Memory B cell (primary cell): Measurements from ENCODE around the gene DAB1.

Source experiments
- ATAC-seq: fragments of 150-1000 bp; cut with Tn5 transposase; 2 replicates; pipeline ENCODE4 v1.10.0; 2021; ENCODE audit warnings: low read depth, mild to moderate bottlenecking, moderate library complexity
- DNase-seq, 2 donors: peaks; one replicate each; pipeline ENCODE4 v3.0.0; 2022; ENCODE audit warnings: low spot score in 2 of 2
- H3K27ac Mint-ChIP-seq: one replicate; pipeline ENCODE4 v1.8.0; 2022; ENCODE audit warnings: mild to moderate bottlenecking, moderate library complexity, mixed read lengths
- H3K27me3 Mint-ChIP-seq: one replicate; pipeline ENCODE4 v1.8.0; 2022; ENCODE audit warnings: mixed read lengths
- H3K36me3 Mint-ChIP-seq: one replicate; pipeline ENCODE4 v1.8.0; 2022; ENCODE audit warnings: mild to moderate bottlenecking, mixed read lengths
- H3K4me1 Mint-ChIP-seq: one replicate; pipeline ENCODE4 v1.8.0; 2022; ENCODE audit warnings: mixed read lengths
- H3K4me3 Mint-ChIP-seq: one replicate; pipeline ENCODE4 v1.8.0; 2022; ENCODE audit warnings: mild to moderate bottlenecking, moderate library complexity, mixed read lengths
- H3K9me3 Mint-ChIP-seq: one replicate; pipeline ENCODE4 v1.8.0; 2022; ENCODE audit warnings: mixed read lengths

The DAB1 gene

DNA sequence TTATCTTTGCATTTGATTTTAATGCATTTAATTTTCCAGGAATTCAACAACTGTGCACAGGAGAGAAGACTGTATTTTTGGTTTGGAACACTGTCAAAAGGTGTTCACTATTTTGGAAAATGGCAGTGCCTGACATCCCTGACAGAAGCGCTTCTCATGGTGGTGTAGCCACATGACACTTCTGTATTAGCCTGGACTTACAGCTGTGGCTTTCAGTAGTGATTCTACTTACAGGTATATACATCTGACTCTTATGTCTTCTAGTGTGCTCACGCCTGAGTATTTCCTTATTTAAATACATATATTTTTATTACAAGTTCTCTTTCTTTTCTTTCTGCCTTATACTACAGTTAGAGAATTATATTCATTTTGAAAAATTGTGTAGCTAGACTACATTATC is 405.7 kb downstream of the DAB1 start:
- no peaks in the 10 kb centered on the region for H3K27me3 Mint-ChIP-seq
- DNase-seq (no peak), ATAC-seq (no peak)
- H3K4me3 Mint-ChIP-seq: no peak overlapping the region
- H3K4me1 Mint-ChIP-seq: no peaks in the 10 kb centered on the region
- no peaks in the 10 kb centered on the region for H3K36me3 Mint-ChIP-seq
- peaks cover 1% of the 10 kb centered on the region for H3K9me3 Mint-ChIP-seq
- H3K27ac Mint-ChIP-seq: no peak overlapping the region

DNA sequence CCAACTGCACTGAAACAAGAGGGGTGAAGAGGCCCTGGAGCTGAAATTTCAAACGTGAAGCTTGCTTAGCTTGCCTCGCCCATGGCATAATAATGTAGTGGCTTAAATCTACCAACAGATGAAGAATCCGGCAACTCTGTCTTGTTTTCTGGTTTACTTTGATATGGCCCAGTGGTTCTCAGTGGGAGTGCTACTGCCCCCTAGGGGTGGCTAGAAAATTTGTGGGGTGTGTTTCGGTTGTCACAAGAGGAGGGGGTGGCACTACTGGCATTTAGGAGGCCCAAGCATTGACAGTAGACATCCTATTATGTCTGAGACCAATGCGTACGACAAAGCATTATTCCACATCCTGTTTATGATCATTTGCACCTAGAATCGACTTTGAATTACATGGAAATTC is 406.1 kb downstream of the DAB1 start:
- peaks cover 1% of the 10 kb centered on the region for H3K9me3 Mint-ChIP-seq
- H3K4me1 Mint-ChIP-seq: no peaks in the 10 kb centered on the region
- no peak for DNase-seq
- no peaks in the 10 kb centered on the region for H3K27me3 Mint-ChIP-seq
- no peak for ATAC-seq
- H3K36me3 Mint-ChIP-seq: no peaks in the 10 kb centered on the region
- H3K4me3 Mint-ChIP-seq: no peak overlapping the region
- H3K27ac Mint-ChIP-seq: no peak overlapping the region

DNA sequence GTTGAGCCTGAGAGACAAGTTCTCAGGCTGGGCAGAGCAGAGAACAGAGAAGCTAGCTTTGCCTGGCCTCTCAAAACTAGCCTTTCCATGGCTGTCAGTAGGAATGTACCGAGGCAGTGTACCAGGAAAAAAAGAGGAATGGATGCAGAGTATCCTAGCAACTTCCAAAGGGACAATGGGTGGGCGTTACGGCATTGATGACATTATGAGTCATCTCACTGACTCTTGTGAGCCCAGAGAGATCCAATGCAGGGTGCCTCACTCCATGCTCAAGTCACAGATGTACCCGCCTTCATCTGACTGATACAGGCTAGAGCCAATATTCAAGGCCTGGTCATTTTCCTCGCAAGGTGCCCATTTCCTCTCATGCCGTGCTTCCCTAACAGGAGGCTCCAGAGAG is 406.7 kb downstream of the DAB1 start:
- Mint-ChIP-seq H3K36me3 (no peaks in the 10 kb centered on the region), H3K27me3 (no peaks in the 10 kb centered on the region), H3K4me3 (no peak overlapping the region), H3K27ac (no peak overlapping the region), H3K4me1 (no peaks in the 10 kb centered on the region), H3K9me3 (peaks cover 1% of the 10 kb centered on the region)
- ATAC-seq: no peak
- DNase-seq: no peak

DNA sequence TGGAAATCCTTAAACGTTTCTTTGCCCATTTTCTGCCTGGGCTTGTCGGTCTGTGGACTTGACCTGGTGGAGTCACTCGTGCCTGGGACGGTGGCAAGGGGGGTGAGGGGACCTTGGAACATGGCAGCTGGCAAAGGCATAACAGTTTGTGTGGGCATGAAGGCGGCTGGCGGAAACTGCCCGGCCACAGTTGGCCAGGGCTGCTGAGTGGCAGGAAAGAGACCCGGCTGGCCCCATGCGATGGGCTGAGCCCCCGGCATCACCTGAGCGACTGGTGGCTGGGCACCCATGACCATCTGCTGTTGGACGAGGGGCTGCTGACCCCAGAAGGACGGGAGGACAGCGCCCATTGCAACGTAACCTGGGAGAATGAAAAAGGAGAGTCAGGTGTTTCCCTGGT is 408.8 kb downstream of the DAB1 start:
- no peaks in the 10 kb centered on the region for H3K36me3 Mint-ChIP-seq
- no peaks in the 10 kb centered on the region for H3K4me1 Mint-ChIP-seq
- no peaks in the 10 kb centered on the region for H3K9me3 Mint-ChIP-seq
- H3K27me3 Mint-ChIP-seq: peaks cover 3% of the 10 kb centered on the region
- no peak overlapping the region for H3K27ac Mint-ChIP-seq
- no peak overlapping the region for H3K4me3 Mint-ChIP-seq
- no peak for DNase-seq
- ATAC-seq: no peak

DNA sequence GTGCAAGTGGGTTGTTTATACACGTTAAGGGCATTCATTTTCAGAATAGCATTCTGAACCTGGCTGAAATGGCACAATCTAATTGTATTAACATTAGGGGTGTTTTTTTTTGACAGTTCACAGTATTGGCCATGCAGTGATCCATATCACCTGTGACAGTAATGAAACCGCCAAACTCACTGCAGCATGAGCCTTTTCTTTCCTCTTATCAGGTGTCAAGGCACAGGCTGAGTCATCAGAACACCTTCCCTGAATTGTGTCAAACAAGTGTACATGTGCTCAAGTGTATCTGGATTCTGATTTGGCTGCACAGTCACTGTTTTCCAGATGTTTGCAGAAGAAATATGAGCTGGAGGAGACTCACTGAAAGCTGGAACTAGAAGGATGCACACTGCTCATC is 410.3 kb downstream of the DAB1 start:
- DNase-seq (no peak), ATAC-seq (no peak)
- no peaks in the 10 kb centered on the region for H3K4me1 Mint-ChIP-seq
- H3K4me3 Mint-ChIP-seq: no peak overlapping the region
- H3K9me3 Mint-ChIP-seq: no peaks in the 10 kb centered on the region
- no peak overlapping the region for H3K27ac Mint-ChIP-seq
- H3K36me3 Mint-ChIP-seq: no peaks in the 10 kb centered on the region
- peaks cover 3% of the 10 kb centered on the region for H3K27me3 Mint-ChIP-seq

DNA sequence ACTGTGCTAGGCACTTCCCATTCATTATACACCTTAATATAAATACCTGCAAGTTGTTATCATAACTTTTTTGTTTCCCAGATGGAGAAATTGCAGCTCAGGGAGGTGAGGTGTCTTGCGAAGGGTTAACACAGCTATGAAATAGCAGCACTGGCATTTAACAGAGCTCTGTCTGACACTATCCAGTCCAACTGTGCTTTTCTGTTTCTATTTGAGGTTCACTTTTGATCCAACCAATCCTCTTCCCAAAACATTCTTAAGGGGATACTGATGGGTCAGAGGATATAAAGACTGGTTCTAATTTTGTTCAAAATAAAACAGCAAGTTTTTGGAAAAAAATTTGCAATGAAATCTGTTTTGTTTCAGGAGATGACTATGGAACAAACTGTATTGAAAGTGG is 411.5 kb downstream of the DAB1 start:
- H3K9me3 Mint-ChIP-seq: no peaks in the 10 kb centered on the region
- H3K27ac Mint-ChIP-seq: no peak overlapping the region
- no peaks in the 10 kb centered on the region for H3K4me1 Mint-ChIP-seq

DNA sequence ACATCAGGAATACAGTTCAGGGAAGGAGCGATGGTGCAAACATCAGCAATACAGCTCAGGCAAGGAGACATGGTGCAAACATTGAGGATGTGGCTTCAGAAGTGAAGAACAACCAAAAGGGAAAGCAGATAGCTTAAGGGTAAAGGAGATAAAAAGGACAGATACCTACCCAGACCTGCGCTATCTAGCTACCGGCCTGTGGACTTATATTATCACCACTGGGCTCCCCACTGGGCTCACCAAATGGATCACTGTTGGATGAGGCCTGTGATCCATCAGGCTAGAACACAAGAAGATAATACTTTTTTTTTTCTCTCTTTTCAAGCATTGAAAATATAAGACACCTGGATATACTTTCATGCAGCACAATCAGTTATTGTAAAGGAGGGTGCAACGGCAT is 413.3 kb downstream of the DAB1 start:
- H3K4me3 Mint-ChIP-seq: no peak overlapping the region
- peaks cover 10% of the 10 kb centered on the region for H3K27me3 Mint-ChIP-seq
- ATAC-seq (no peak), DNase-seq (no peak)
- no peak overlapping the region for H3K27ac Mint-ChIP-seq
- no peaks in the 10 kb centered on the region for H3K4me1 Mint-ChIP-seq
- H3K9me3 Mint-ChIP-seq: no peaks in the 10 kb centered on the region
- H3K36me3 Mint-ChIP-seq: no peaks in the 10 kb centered on the region

More for the DNA sequence above, 411.5 kb downstream of the DAB1 start:
- no peak overlapping the region for H3K4me3 Mint-ChIP-seq
- DNase-seq (no peak), ATAC-seq (no peak)
- peaks cover 3% of the 10 kb centered on the region for H3K27me3 Mint-ChIP-seq
- no peaks in the 10 kb centered on the region for H3K36me3 Mint-ChIP-seq

DNA sequence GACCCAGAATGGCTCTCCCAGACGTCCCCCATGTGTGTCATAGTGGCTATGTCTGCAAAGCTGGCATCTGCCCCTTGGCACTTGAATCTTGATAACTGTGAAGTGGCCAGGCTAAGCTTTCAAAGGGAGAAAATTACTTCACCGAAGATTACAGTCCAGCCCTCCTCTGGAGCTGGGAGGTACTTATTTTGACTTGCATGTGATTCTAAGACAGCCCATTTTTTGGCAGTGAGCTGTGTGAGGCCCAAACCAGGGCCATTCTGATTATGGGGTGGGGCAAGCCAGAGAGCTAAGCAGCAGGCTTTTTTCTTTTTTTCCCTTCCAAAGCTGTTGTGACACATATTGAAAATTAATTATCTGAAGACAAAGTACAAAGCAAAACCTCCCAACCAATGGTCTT is 415.9 kb downstream of the DAB1 start:
- no peak for ATAC-seq
- H3K9me3 Mint-ChIP-seq: no peaks in the 10 kb centered on the region
- no peaks in the 10 kb centered on the region for H3K4me1 Mint-ChIP-seq
- H3K27ac Mint-ChIP-seq: no peak overlapping the region
- no peak for DNase-seq
- no peaks in the 10 kb centered on the region for H3K36me3 Mint-ChIP-seq
- peaks cover 10% of the 10 kb centered on the region for H3K27me3 Mint-ChIP-seq
- no peak overlapping the region for H3K4me3 Mint-ChIP-seq

DNA sequence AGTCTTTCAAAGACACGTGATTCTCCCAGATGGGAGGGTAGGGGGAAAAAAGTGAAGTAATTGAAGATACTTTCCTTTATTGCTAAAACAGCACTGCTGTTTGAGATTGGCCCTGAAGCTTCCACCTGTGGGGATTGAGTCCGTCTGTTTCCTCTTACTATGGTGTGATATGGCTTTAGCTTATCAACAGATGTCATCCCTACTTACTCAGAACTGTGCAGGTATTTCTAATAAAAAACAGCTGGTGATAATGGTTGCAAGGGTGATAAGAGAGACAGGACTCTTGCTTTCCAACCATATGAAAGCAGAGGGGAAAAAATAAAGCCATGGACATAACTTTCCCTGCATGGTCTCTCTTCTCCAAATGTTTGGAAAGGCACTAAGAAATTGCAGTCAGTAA is 416.4 kb downstream of the DAB1 start:
- H3K4me1 Mint-ChIP-seq: no peaks in the 10 kb centered on the region
- ATAC-seq (no peak), DNase-seq (no peak)
- no peaks in the 10 kb centered on the region for H3K9me3 Mint-ChIP-seq
- H3K36me3 Mint-ChIP-seq: no peaks in the 10 kb centered on the region
- no peak overlapping the region for H3K4me3 Mint-ChIP-seq
- peaks cover 10% of the 10 kb centered on the region for H3K27me3 Mint-ChIP-seq
- H3K27ac Mint-ChIP-seq: no peak overlapping the region

DNA sequence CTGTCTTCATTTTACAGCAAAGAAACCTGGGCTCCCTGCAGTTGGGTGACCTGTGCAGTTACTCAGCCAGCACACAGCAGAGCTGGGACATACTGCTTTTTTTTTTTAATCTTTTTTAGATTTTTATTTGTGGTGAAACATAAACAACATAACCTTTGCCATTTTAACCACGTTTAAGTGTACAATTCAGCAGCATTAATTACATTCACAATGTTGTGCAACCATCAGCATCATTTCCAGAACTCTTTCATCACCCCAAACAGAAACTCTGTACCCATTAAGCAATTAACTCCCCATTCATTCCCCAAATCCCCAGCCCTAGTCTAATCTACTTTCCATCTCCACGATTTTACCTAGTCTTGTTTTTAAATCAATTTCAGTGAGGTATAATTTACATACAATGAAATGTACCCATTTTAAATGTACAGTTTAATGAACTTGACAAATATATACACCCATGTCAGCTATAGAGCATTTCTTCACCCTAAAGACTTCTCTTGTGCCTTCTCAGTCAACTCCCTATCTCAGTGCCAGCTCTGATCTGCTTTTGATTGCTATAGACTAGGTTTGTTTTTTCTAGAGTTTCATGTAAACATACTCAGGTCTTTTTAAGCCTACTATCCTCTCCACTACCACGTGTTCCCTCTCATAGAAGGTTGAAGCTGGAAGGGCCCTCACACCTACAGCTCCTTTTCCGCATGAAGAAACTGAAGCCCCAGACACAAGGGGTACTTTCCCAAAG is 420.3 kb downstream of the DAB1 start:
- ATAC-seq: no peak
- Mint-ChIP-seq H3K27me3 (peaks cover 7% of the 10 kb centered on the region), H3K4me1 (no peaks in the 10 kb centered on the region), H3K27ac (no peak overlapping the region), H3K36me3 (no peaks in the 10 kb centered on the region), H3K4me3 (no peak overlapping the region), H3K9me3 (no peaks in the 10 kb centered on the region)
- no peak for DNase-seq

DNA sequence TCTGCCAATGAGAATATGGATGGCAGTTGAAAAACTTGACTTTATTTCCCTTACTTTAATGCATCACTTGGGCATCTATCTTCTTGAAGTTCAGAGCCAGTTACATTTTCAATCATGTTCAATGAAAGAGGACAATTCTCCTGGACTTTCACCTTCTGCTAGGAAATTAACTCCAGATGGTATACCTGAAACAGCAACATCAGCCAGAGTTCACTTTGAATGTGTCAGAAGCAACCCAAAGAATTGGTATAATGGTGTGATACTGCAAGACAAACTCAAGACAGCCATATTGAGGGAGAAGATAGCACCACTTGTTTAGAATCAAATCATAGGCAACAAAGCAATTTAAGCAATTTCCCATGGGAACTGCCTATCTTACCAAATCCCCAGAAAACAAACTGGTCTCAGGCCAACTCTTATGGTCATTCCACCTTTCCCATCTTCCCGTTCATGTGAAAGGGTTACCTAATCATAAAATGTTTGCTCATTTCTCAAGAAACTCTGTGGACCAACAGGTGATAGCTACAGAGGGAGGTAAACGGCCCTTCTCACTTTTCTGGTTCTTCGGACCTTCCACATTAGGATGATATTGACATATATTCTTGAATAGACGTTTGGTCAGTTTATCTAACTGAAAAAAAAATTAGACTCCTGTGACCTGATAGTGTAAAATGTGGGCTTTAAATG is 428.3 kb downstream of the DAB1 start:
- H3K36me3 Mint-ChIP-seq: no peaks in the 10 kb centered on the region
- no peak overlapping the region for H3K4me3 Mint-ChIP-seq
- H3K4me1 Mint-ChIP-seq: no peaks in the 10 kb centered on the region
- no peak overlapping the region for H3K27ac Mint-ChIP-seq
- DNase-seq (no peak), ATAC-seq (no peak)
- H3K9me3 Mint-ChIP-seq: no peaks in the 10 kb centered on the region
- H3K27me3 Mint-ChIP-seq: peaks cover 2% of the 10 kb centered on the region

DNA sequence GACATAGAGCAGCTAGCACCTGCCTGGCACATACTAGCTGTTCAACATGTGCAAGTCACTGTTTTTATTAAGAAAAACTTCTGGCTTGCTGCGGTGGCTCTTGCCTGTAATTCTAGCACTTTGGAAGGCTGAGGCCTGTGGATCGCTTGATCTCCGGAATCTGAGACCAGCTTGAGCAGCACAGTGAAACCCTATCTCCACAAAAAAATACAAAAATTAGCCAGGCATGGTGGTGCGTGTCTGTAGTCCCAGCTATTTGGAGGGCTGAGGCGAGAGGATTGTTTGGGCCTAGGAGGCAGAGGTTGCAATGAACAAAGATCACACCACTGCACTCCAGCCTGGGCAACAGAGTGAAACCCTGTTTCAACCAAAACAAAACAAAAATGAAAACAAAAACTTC is 430.4 kb downstream of the DAB1 start:
- ATAC-seq: no peak
- H3K9me3 Mint-ChIP-seq: no peaks in the 10 kb centered on the region
- no peak for DNase-seq
- H3K36me3 Mint-ChIP-seq: no peaks in the 10 kb centered on the region
- peaks cover 2% of the 10 kb centered on the region for H3K27me3 Mint-ChIP-seq
- no peak overlapping the region for H3K4me3 Mint-ChIP-seq
- no peaks in the 10 kb centered on the region for H3K4me1 Mint-ChIP-seq
- no peak overlapping the region for H3K27ac Mint-ChIP-seq

DNA sequence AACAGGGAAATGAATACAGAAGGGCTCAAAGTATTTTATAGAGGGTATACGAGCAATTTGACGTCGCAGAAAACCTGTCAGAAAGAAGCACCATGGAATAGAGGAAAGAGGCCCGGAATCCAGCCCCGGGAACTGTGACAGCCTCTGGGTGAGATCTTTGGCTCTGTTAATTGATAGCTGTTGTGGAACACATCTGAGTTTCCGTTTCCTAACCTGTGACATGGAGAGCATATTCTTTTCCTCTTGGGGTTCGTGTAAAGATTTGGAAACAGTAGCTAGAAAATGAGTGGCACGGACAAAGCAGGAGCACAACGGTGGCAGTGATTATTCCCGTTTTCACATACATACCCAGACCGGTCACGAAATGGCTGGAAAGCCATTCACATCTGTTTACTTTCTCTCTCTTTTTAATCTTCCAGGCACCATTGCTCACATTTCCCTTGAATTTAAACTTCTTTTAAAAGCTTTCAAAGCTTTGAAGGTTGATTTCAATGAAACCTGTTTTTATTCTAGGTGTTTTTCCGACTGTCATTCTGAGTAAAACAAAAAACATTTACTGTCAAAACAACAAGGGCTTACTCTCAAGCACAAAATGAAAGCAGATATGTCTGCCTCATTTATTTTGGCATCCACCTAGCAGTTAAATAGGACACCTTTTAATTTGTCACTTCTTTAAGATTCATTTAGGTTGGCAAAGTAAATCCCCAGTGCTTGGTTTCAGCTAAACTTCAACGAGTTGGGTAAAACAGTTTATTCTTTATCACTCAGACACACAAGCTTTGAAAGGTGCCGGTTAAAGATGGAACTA is 431.3 kb downstream of the DAB1 start:
- H3K9me3 Mint-ChIP-seq: no peaks in the 10 kb centered on the region
- no peak overlapping the region for H3K4me3 Mint-ChIP-seq
- peaks cover 2% of the 10 kb centered on the region for H3K27me3 Mint-ChIP-seq
- ATAC-seq (no peak), DNase-seq (no peak)
- H3K27ac Mint-ChIP-seq: no peak overlapping the region
- no peaks in the 10 kb centered on the region for H3K4me1 Mint-ChIP-seq
- no peaks in the 10 kb centered on the region for H3K36me3 Mint-ChIP-seq

DNA sequence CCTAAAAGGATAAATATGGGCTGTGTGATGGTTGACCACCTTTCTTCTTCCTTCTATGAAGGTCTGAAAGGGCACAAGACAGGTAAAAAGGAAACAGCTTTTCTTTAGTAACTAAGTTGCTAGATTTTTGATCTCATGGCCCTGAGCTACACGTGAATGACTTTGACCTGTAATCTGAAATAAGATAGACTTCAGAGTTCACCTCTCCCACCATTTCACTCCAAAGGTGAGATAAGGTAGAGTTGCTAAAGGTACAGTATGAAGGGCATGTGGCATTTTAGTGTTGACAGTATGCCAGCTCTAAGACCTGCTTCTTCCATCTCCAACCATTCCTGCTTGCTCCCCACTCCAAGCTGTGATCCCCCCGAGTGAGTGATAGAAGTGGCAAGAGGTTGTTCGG is 432.3 kb downstream of the DAB1 start:
- Mint-ChIP-seq H3K4me3 (no peak overlapping the region), H3K4me1 (no peaks in the 10 kb centered on the region), H3K27me3 (peaks cover 2% of the 10 kb centered on the region), H3K27ac (no peak overlapping the region), H3K9me3 (no peaks in the 10 kb centered on the region), H3K36me3 (no peaks in the 10 kb centered on the region)
- ATAC-seq (no peak), DNase-seq (no peak)
